Measurements from ENCODE around the gene SACM1L. TPM values are rescaled to one million over a fixed set of nuclear protein-coding genes. Genes with fewer than 3 reads are reported as not detected.
A peak's percentile ranks its signal among the peaks of the same experiment; 100 is the strongest.

SACM1L gene
- polyA plus RNA-seq, 3 donors from 2014 or later = 29.8 to 67.9 (median 33.8) TPM

- Mint-ChIP-seq H3K27ac (no peak overlapping the region), H3K36me3 (no peaks in the 10 kb centered on the region), H3K4me1 (peaks cover 22 to 29% of the 10 kb centered on the region in 2 donors), H3K27me3 (ENCODE audit: low read depth in 3 of 3) (peaks cover 0 to 4% (median 3%) of the 10 kb centered on the region in 3 donors), H3K4me3 (no peak overlapping the region), H3K9me3 (no peaks in the 10 kb centered on the region)
- no peak for DNase-seq
These were observed 33.3 kb upstream of the SACM1L start for GRCh38 chr3:45655906-45656305.

- DNase-seq = peak; percentile 76 to 82 (median 78)
- Mint-ChIP-seq H3K4me3 (no peak overlapping the region), H3K27me3 (ENCODE audit: low read depth in 3 of 3) (peaks cover 0 to 4% (median 3%) of the 10 kb centered on the region in 3 donors), H3K4me1 (peaks cover 16 to 25% of the 10 kb centered on the region in 2 donors), H3K27ac (peak overlapping the region in 1 of 6 donors; percentile 11), H3K9me3 (no peaks in the 10 kb centered on the region), H3K36me3 (no peaks in the 10 kb centered on the region)
These were observed 32.4 kb upstream of the SACM1L start for GRCh38 chr3:45656575-45657363.

- H3K27ac Mint-ChIP-seq = peak overlapping the region in 2 of 6 donors; percentile 62 to 66
- peaks cover 0 to 4% (median 3%) of the 10 kb centered on the region in 3 donors for H3K27me3 Mint-ChIP-seq (ENCODE audit: low read depth in 3 of 3)
- no peak for DNase-seq
- no peak overlapping the region for H3K4me3 Mint-ChIP-seq
- H3K4me1 Mint-ChIP-seq = peaks cover 16 to 20% of the 10 kb centered on the region in 2 donors
- H3K36me3 Mint-ChIP-seq = no peaks in the 10 kb centered on the region
- H3K9me3 Mint-ChIP-seq = no peaks in the 10 kb centered on the region
These were observed 31.3 kb upstream of the SACM1L start for GRCh38 chr3:45657853-45658252.

- no peaks in the 10 kb centered on the region for H3K36me3 Mint-ChIP-seq
- no peaks in the 10 kb centered on the region for H3K9me3 Mint-ChIP-seq
- peak overlapping the region in 5 of 6 donors; percentile 49 to 83 (median 65) for H3K27ac Mint-ChIP-seq
- DNase-seq = peak; percentile 10 to 27 (median 24)
- peak overlapping the region in 1 of 5 donors; percentile 42 for H3K4me3 Mint-ChIP-seq
- H3K27me3 Mint-ChIP-seq (ENCODE audit: low read depth in 3 of 3) = peaks cover 0 to 4% (median 3%) of the 10 kb centered on the region in 3 donors
- peaks cover 25 to 27% of the 10 kb centered on the region in 2 donors for H3K4me1 Mint-ChIP-seq
These were observed 29.3 kb upstream of the SACM1L start for GRCh38 chr3:45659661-45660566.

GRCh38 chr3:45660567-45660901 lies 28.7 kb upstream of the SACM1L start:
- H3K9me3 Mint-ChIP-seq = no peaks in the 10 kb centered on the region
- no peak for DNase-seq
- H3K27ac Mint-ChIP-seq = no peak overlapping the region
- H3K36me3 Mint-ChIP-seq = no peaks in the 10 kb centered on the region
- H3K4me3 Mint-ChIP-seq = no peak overlapping the region
- H3K27me3 Mint-ChIP-seq (ENCODE audit: low read depth in 3 of 3) = peaks cover 0 to 4% (median 3%) of the 10 kb centered on the region in 3 donors
- H3K4me1 Mint-ChIP-seq = peaks cover 31 to 33% of the 10 kb centered on the region in 2 donors

- Mint-ChIP-seq H3K27me3 (ENCODE audit: low read depth in 3 of 3) (peaks cover 0 to 3% (median 0%) of the 10 kb centered on the region in 3 donors), H3K27ac (peak overlapping the region; percentile 84 to 96 (median 96)), H3K4me1 (peaks cover 22 to 31% of the 10 kb centered on the region in 2 donors), H3K9me3 (no peaks in the 10 kb centered on the region), H3K4me3 (peak overlapping the region; percentile 86 to 93 (median 90)), H3K36me3 (peaks cover 5 to 12% (median 9%) of the 10 kb centered on the region in 3 donors)
- DNase-seq = peak; percentile 74 to 76 (median 76)
These were observed 24.6 kb upstream of the SACM1L start for GRCh38 chr3:45664578-45664977.

- DNase-seq = peak; percentile 43 to 64 (median 58)
- Mint-ChIP-seq H3K27ac (peak overlapping the region; percentile 84 to 96 (median 96)), H3K36me3 (peaks cover 5 to 17% (median 9%) of the 10 kb centered on the region in 3 donors), H3K4me3 (peak overlapping the region; percentile 86 to 93 (median 90)), H3K27me3 (ENCODE audit: low read depth in 3 of 3) (no peaks in the 10 kb centered on the region), H3K4me1 (peaks cover 18 to 25% of the 10 kb centered on the region in 2 donors), H3K9me3 (no peaks in the 10 kb centered on the region)
These were observed 24.1 kb upstream of the SACM1L start for GRCh38 chr3:45665101-45665572.

GRCh38 chr3:45666757-45667431 lies 22.3 kb upstream of the SACM1L start:
- H3K36me3 Mint-ChIP-seq = peaks cover 8 to 17% (median 9%) of the 10 kb centered on the region in 3 donors
- H3K27ac Mint-ChIP-seq = peak overlapping the region in 1 of 6 donors; percentile 84
- no peak for DNase-seq
- H3K4me3 Mint-ChIP-seq = peak overlapping the region in 2 of 5 donors; percentile 21 to 49
- H3K9me3 Mint-ChIP-seq = no peaks in the 10 kb centered on the region
- no peaks in the 10 kb centered on the region for H3K27me3 Mint-ChIP-seq (ENCODE audit: low read depth in 3 of 3)
- H3K4me1 Mint-ChIP-seq = peaks cover 17 to 25% of the 10 kb centered on the region in 2 donors

- H3K9me3 Mint-ChIP-seq = no peaks in the 10 kb centered on the region
- peak overlapping the region in 1 of 5 donors; percentile 41 for H3K4me3 Mint-ChIP-seq
- H3K27ac Mint-ChIP-seq = no peak overlapping the region
- no peak for DNase-seq
- peaks cover 8 to 22% (median 9%) of the 10 kb centered on the region in 3 donors for H3K36me3 Mint-ChIP-seq
- H3K27me3 Mint-ChIP-seq (ENCODE audit: low read depth in 3 of 3) = no peaks in the 10 kb centered on the region
- H3K4me1 Mint-ChIP-seq = peaks cover 17 to 25% of the 10 kb centered on the region in 2 donors
These were observed 21.6 kb upstream of the SACM1L start for GRCh38 chr3:45667569-45667934.

GRCh38 chr3:45670436-45670835 lies 18.8 kb upstream of the SACM1L start:
- no peaks in the 10 kb centered on the region for H3K9me3 Mint-ChIP-seq
- H3K27ac Mint-ChIP-seq = no peak overlapping the region
- no peak for DNase-seq
- H3K27me3 Mint-ChIP-seq (ENCODE audit: low read depth in 3 of 3) = peaks cover 0 to 4% (median 1%) of the 10 kb centered on the region in 3 donors
- no peak overlapping the region for H3K4me3 Mint-ChIP-seq
- H3K4me1 Mint-ChIP-seq = peaks cover 5 to 9% of the 10 kb centered on the region in 2 donors
- H3K36me3 Mint-ChIP-seq = peaks cover 8 to 32% (median 9%) of the 10 kb centered on the region in 3 donors

- peaks cover 0 to 4% (median 1%) of the 10 kb centered on the region in 3 donors for H3K27me3 Mint-ChIP-seq (ENCODE audit: low read depth in 3 of 3)
- H3K27ac Mint-ChIP-seq = no peak overlapping the region
- no peak overlapping the region for H3K4me3 Mint-ChIP-seq
- no peaks in the 10 kb centered on the region for H3K9me3 Mint-ChIP-seq
- no peak for DNase-seq
- H3K4me1 Mint-ChIP-seq = peaks cover 4 to 6% of the 10 kb centered on the region in 2 donors
- peaks cover 8 to 32% (median 9%) of the 10 kb centered on the region in 3 donors for H3K36me3 Mint-ChIP-seq
These were observed 18.2 kb upstream of the SACM1L start for GRCh38 chr3:45670991-45671390.

GRCh38 chr3:45673273-45673672 lies 15.9 kb upstream of the SACM1L start:
- H3K4me1 Mint-ChIP-seq = peaks cover 22 to 25% of the 10 kb centered on the region in 2 donors
- H3K36me3 Mint-ChIP-seq = peaks cover 3 to 28% (median 9%) of the 10 kb centered on the region in 3 donors
- H3K27ac Mint-ChIP-seq = no peak overlapping the region
- H3K27me3 Mint-ChIP-seq (ENCODE audit: low read depth in 3 of 3) = peaks cover 0 to 4% (median 1%) of the 10 kb centered on the region in 3 donors
- DNase-seq = no peak
- no peaks in the 10 kb centered on the region for H3K9me3 Mint-ChIP-seq
- H3K4me3 Mint-ChIP-seq = no peak overlapping the region
